ENCODE data around the gene CEP128.

CEP128 gene

DNA sequence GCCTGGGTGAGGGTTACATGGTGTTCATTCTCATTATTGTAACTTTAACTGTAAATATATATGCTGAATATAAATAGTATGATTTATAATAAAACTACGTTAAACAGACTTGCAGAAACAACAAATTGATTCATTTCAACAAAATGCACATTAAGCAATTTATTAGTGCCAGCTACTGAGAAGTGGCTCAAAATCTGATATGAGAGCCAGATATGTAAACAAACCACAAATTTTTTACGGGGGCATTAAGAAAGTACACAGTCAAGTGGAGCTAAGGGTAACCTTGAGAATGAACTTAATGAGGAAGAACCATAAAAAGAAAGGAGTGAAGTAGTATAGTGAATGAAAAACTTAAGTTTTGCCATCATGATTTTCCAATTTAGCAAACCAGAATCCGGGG is 40.3 kb downstream of the CEP128 start:
- DNase-seq (ENCODE audit: low read depth in 2 of 2) = no peak

DNA sequence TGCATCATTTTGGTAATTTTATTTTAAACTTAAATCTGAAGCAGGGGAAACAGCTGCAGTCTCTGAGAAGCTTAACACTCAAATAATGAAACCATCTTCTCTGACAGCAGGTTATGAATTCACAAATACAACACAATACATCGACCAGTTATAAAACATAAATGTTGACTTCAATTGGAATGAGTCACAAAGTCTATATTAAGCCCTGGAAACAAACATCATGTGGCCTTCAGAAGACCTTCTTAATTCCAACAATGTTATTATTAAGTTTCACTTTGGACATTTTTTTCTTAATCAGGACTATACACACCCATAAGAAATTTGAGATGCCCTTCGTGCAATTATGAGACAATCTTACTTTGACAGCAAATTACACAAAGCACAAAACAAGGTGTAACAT is 68.9 kb downstream of the CEP128 start:
- no peak for DNase-seq (ENCODE audit: low read depth in 2 of 2)

DNA sequence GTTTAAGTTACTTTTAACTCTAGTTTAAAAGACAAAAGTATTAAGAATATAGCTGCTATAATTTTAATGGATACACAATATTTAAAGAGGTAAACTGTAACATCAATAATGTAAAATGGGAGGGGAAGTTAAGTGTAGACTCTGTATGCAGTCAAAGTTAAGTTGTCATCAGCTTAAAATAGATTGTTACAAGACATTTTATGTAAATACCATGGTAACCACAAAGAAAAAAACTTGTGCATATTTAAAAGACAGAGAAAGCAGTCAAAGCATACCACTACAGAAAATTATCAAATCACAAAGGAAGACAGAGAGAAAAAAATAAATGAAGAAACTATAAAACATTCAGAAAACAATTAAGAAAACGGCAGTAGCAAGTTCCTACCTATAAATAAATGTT is 73.3 kb downstream of the CEP128 start:
- no peak for DNase-seq (ENCODE audit: low read depth in 2 of 2)

DNA sequence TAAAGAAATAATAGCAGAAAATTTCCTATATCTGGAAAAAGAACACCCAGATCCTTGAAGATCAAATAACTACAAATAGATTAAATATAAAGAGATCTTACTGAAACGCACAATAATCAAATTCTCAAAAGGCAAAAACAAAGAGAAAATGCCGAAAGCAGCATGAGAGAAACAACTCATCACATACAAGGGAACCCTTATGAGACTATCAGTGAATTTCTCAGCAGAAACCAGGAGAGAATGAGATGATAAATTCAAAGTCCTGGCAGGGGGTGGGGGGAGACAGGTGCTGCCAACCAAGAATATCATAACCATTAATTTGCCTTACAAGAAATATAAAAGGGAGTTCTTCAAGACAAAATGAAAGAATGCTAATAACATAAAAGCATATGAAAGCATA is 73.7 kb downstream of the CEP128 start:
- no peak for DNase-seq (ENCODE audit: low read depth in 2 of 2)

DNA sequence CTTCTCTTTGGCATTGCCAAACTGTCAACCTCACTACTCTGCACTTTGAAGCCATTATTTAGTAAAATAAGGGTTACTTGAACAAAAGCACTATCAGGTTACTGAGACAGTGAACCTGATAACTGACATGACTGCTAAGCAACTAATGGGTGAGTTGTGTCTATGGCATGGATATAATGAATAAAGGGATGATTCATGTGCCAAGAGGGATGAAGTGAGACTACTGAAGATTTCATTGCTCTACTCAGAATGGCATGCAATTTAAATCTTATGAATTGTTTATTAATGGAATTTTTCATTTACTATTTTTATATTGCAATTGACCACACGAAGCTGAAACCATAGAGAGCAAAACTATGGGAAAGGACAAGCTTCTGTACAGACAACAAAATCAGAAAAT is 74.4 kb downstream of the CEP128 start:
- no peak for DNase-seq (ENCODE audit: low read depth in 2 of 2)

DNA sequence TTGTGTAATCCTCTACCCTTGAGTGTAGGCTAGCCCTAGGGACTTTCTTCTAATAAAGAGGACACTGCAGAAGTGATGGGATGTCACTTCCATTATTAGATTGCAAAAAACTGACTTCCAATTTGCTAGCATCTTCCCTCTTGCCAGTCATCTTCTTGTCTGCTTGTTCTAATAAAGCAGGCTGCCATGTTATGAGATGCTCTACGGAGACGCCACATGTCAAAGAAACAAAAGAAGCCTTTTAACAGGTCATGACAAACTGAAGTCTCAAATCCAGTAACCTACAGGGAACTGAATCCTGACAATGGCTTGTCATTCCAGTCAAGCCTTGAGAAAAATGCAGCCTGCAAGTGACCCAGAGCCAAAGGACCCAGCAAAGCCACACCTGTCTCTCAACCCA is 76.0 kb downstream of the CEP128 start:
- no peak for DNase-seq (ENCODE audit: low read depth in 2 of 2)

DNA sequence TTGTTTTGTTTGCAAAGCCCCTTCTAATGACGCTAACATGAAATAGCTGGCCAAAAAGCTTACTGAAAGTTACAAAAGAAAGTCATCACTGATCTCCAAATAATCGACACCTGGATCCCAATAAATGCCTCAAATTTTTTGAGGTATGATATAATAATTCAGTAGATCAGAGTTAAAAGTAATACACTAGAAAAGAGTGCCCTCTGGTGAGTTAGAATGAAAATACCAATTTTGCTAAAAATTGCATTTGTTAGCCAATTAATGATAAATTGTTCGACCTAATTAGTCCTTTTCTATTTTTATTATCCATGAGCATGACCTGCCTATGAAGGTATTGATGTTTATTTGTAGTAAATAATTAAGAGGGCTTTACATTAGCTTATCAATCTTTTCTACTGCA is 78.6 kb downstream of the CEP128 start:
- no peak for DNase-seq (ENCODE audit: low read depth in 2 of 2)

DNA sequence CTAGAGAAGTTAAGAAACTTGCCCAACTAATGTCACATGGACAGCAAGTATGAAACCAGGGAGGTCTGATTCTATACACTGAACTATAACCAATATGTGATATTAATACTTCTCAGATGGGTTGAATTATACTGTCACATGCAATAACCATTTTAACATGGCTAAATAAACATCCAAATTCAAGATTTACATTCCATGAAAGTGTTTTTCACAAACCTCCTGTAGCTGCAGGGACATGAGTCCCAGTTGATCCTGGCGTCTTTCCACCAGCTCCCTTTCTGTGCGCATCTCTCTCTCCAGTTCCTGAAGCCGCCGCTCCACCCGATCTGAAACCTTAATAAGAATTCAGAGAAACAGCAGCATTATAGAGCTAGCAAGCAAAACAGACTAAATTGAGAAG is 79.0 kb downstream of the CEP128 start:
- DNase-seq (ENCODE audit: low read depth in 2 of 2) = no peak

DNA sequence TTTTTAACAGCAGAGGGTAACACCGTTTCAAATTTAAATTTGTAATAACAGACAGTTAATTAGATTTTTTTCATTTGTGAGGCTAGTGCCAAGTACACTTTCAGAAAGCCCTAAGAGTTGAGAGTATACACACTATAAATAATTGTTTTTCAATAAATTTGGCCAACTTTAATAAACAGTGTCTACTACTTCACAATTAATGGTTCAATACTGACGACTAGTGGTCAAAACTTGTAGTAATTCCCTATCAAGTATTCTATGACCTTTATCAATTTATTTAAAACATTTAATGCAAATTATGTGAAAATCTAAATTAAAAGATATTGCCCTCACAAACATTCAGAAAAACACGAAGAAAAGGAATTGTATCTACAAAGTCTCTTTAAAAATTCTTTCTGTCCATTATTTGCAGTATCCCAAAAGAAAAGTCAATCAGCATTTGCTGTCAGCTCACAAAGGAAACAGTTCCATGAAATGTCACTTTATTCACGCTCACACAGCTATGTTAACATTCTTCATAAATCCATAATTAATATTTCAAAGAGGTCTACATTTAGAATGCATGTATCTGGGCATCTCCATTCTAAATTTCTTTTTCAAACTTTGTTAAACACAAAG is 91.2 kb downstream of the CEP128 start:
- no peak for DNase-seq (ENCODE audit: low read depth in 2 of 2)

DNA sequence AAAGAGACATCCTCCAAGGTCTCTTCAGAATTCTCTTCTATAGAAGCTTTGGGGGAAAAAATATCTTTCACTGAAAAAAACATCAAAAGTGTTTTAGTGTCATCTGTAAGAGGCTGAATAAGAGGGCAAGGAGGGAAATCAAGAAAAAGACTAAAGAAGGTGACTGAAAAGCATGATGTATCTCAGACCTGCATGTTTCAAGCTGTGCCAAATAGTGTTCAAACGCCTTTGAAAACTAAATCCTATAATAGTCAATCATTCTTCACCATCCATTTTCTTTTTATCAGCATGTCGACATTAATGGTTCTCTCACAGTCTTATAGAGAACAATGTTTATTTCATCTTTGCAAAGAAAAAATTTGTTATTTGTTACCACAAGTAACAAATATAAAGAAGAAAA is 94.5 kb downstream of the CEP128 start:
- no peak for DNase-seq (ENCODE audit: low read depth in 2 of 2)

DNA sequence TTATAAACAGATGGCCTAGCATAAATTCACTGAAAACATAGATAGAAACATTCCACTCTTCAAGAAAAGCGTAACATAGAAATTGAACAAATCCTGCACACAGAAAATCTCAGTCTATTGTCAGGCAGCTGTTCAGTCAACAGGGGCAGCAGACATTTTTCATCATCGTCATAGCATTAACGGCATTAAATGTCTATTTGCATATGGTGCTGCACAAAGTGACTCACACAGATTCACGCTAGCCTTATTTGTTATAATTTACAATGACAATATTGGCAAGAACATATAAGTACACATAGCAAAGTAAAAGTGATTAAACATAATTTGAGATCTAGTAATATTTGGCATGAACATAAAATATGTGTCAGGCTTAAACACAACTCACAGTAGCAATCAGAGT is 95.7 kb downstream of the CEP128 start:
- DNase-seq (ENCODE audit: low read depth in 2 of 2) = no peak

DNA sequence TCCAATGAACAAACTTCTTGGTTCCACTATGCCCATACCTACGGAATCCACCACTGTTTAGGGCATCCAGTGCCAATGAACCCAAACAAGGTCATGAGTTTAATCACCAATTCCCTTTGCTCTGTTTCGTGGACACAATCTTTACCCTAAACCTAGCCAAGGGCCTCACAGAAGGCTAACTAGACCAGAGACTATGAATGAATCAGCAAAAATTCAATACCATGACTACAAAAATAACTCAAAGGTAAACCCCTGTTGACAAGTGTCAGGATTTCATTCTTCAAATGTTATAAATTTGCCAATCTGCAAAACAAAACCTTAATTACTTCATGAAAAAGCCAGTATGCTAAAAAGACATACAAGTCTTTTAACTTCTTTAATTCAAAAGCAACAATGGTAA is 96.7 kb downstream of the CEP128 start:
- DNase-seq (ENCODE audit: low read depth in 2 of 2) = no peak

DNA sequence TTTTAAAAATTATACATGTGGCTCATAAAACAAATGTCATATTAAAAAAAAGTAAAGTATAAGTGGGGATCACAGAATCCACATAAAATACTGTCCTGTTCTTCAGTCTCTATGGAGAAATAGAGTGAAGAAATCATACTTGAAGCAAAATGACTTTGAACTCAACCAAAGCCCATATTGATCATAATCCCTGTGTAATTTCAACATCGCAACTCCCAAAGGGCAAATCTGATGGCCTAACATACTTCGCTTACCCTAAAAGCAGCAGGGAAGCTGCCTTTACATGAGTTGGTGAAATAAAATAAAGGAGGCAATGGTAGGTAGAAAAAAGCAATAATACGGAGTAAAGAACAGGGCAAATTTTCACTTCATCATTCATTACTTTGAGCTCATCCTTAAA is 101.8 kb downstream of the CEP128 start:
- DNase-seq (ENCODE audit: low read depth in 2 of 2) = no peak

DNA sequence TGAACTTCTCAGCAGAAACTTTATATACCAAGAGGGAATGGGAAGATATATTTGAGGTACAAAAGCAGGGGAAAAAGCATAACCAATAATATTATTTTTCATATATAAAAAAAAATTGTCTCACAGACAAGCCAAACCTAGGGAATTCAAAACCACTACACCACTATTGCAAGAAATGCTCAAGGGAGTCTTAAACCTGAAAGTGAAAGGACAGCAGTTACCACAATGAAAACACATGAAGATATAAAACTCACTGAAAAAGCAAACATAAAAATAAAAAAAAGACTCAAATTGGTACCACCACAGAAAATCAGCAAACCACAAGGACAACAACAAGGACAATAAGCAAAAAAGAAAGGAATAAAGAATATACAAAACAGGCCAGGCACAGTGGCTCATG is 131.9 kb downstream of the CEP128 start:
- no peak for DNase-seq (ENCODE audit: low read depth in 2 of 2)

DNA sequence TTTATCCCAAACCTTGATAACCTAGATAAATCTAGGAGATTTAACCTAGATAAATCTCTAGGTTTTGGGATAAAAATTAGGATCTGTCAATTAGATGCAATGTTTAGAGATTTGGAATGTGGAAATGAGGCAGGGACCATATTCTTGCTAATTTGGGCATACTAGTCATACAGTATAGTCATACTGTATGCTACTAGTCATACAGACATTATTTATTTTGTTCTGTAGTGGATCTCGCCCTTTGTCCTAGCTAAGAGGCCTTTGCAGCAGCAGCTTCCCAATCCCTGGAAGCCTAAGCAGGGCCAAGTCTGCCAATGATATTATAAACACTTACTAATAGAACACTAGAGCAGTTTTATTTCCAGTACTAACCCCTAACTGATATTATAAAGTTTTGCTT is 136.4 kb downstream of the CEP128 start:
- no peak for DNase-seq (ENCODE audit: low read depth in 2 of 2)

DNA sequence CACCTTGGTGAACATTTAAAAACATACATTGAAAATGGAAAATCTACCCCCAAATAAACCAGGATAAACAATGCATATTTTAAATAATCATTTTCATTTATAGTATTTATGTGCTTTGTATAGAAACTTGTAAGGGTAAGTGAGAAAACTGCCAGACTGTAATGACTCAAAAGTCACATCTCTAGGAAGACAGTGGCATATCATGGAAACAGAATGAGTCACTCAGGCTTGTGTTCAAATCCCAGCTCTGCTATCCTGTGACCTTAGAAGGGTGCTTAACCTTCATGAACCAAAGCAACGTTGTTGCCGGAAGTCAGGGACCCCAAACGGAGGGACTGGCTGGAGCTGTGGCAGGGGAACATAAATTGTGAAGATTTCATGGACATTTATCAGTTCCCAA is 142.7 kb downstream of the CEP128 start:
- no peak for DNase-seq (ENCODE audit: low read depth in 2 of 2)

DNA sequence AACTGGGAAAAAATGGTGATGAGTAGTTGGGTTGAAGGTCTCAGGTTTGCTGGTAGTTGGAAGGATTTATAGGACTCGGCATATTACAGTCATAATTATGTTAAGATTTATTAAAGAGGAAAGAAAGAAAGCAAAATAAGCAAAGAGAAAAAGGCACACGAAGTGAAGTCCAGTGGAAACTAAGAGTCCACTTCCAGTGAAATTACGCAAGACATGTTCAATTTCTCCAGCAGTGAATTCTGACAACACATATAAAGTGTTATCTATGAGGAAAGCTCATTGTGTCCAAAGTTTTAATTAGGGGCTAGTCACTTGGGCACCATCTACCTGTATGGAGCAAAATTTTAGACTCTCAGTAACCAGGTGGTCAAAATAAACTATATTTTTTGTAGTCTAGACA is 143.3 kb downstream of the CEP128 start:
- no peak for DNase-seq (ENCODE audit: low read depth in 2 of 2)

DNA sequence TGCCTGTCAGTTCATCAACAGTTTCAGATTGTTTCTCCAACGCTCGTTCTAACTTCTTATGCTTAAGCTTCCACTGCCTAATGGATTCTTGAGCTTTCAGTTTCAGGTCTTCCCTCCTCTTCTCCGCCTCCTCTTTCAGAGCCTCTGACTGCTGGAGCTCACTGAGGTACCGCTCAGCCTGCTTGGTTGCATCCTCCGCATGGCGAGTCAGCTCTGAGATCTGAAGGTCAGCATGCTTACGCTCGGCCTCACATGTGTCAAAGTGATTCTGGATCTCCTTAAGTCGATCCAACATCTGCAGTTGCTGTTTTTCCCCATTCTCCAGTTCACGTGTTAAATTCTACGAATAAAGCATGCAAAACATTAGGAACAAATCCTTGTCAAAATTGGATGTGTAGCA is 148.8 kb downstream of the CEP128 start:
- no peak for DNase-seq (ENCODE audit: low read depth in 2 of 2)

DNA sequence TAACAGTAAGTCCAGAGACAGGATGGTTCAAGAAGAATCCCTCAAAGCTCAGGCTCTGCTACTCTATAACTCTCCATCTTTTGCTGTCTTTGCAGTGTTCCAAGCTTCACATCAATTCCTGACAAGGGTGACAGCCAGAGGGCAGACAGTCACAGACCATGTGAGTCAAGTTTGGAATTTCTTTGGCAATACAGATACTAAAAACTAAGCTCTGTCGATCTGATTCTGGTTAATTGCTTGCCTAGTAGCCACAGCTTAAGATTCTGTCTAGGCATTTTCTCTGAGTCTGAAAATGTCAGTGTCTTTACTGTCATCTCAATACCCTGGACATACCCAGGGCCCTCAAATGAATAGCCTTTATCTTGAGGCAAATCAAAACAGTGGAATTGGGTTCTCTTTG is 153.7 kb downstream of the CEP128 start:
- DNase-seq (ENCODE audit: low read depth in 2 of 2) = no peak

DNA sequence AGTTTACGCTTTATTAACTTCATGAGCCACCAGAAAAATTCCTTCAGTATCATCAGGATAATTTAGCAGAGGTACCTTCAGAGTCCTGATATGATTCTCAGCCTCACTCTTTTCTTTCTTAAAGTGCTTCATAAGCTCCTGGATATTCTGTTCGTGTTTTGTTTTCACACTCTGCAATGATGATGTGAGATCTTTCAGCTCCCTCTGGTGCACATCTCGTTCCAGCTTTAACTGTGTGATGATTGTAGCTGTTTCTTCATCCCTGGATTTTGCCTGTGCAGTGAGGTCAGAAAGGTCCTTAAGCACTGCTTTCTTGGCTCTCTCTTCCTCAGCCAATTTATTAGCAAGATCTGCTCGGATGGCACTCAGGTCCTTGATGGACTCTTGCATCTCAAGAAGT is 156.7 kb downstream of the CEP128 start:
- no peak for DNase-seq (ENCODE audit: low read depth in 2 of 2)

DNA sequence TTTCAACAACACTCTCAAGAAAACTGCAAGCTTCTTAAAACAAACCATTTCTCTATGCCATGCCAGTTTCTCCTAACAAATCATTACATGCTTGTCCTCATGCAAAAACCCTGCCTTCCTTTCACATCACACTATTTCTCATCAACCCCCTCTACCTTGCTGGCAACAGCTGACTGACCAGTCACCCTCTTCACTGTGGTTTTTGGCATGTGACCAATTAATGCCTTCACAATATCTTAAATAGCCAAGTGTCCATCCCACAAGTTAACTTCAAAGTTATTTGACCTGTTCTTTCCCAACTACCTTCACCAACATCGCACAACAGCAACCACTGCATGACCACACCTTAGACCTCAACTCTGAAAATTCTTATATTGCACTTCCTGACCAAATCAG is 159.6 kb downstream of the CEP128 start:
- no peak for DNase-seq (ENCODE audit: low read depth in 2 of 2)

DNA sequence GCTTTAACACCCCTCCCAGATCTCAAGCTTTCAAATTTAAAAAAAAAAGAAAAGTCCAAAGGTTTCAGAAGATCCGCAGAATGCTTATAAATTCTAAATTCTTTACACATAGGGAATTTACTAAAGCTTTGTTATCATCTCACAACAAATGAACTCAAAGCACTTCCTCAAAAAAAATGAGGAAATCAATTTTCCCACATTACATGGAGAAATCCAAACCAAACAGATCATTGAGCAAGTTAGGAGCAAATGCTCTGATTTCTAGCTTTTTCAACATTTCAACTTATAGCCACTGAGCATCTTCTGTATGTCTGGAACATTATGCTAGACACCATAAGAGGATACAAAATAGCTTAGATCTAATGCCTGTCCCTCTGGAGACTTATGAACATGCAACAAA is 161.0 kb downstream of the CEP128 start:
- DNase-seq (ENCODE audit: low read depth in 2 of 2) = no peak

DNA sequence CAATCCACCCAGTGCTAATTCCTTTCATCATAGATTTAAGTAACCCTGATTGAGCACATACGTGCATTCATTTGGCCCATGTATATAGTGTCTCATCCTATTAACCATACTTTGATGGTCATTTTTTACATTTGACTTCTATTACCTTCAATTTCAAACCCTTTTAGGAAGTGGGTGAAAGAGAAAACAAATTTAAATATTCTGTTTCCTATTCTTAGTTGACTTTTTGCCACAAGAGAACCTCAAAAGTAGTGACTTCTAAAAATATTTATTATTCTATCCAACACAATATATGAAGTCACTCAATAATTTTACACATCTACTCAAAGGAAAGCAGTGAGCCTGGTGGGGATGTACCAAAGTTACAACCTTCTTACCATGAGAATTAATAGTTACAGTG is 164.9 kb downstream of the CEP128 start:
- DNase-seq (ENCODE audit: low read depth in 2 of 2) = no peak

DNA sequence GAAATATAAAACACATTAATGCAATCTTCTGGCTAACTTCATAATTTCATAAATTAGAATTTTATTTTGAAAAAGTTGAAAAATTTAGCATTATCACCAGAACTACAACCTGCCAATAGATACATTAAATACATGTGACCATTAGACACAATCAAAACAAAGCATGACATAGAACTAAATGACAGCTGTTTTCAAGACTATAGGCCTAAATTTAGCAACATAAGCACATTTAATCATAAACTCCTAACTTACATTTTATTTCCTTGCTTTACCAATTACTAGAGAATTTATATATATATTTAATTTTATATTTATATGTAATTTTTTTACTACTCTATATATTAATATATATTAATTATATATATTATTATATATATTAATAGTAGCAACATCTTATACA is 165.4 kb downstream of the CEP128 start:
- no peak for DNase-seq (ENCODE audit: low read depth in 2 of 2)

DNA sequence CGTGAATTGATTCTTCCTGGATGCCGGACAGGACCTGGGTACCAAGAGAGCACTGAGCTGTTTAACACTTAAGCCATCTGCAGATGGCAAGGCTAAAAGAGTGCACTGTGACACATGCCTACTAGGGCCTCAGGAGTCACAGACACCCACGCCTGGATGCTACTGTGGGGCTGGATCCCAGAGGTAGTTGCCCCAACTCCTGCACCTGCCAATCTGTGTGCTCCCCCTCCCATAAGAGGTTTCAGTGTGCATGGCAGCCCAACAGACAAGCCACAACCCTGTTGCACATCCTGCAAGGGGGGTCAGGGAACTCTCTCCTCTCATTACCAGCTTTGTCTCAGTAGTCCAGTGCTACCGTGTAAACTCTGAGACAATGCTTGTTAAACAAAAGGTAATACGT is 169.0 kb downstream of the CEP128 start:
- no peak for DNase-seq (ENCODE audit: low read depth in 2 of 2)
